K562 (cell line): ENCODE measurements around the gene ABCB6. TPM values are rescaled to one million over a fixed set of nuclear protein-coding genes. Genes with fewer than 3 reads are reported as not detected.

Experiments used
- ATAC-seq: fragments of 200-7000 bp; cut with Tn5 transposase; 3 replicates; pipeline ENCODE4 v1.9.1; 2020; ENCODE audit warnings: moderate library complexity
- BruUV-seq: library from RNA; stranded (reverse); fragments of 400-500 nt; replicated peaks from 2 replicates; lab custom pipeline; 2021; lab: Mats Ljungman, UMichigan
- CTCF ChIA-PET: fragments of 300-600 bp; formaldehyde crosslinking; extraction: SDS; loops from one replicate; lab custom pipeline; 2021; ENCODE audit warnings: low intra/inter-chr PET ratio; lab: Yijun Ruan, JAX
- POLR2A ChIA-PET: fragments of 300-600, 350-650 bp; sonication (Branson Sonifier 250); formaldehyde crosslinking; extraction: SDS; loops from one replicate; lab custom pipeline; 2021; ENCODE audit warnings: antibody characterized with exemption, inconsistent platforms; lab: Yijun Ruan, JAX
- DNase-seq, 4 experiments: peaks; one replicate each; pipeline versions ENCODE4 v3.0.0 to v3.0.0-alpha.2; 2011 to 2018; ENCODE audit warnings: low spot score in 3 of 4, mixed read lengths in 3 of 4; ENCODE audit errors: extremely low read depth in 1 of 4
- FAIRE-seq: peaks from 2 replicates; lab custom pipeline; 2011; peaks lifted over from hg19 to GRCh38; lab: Jason Lieb, UNC
- H2AFZ ChIP-seq: 2 replicates; pipeline ENCODE4 v1.6.0; 2011; ENCODE audit warnings: low read depth, low read length, control low read depth, inconsistent platforms
- H3K27ac ChIP-seq: fragments of 200-600 bp; 3 replicates; pipeline ENCODE4 v1.8.0; 2011; ENCODE audit warnings: low read depth, mild to moderate bottlenecking, control low read depth, inconsistent platforms, low read length, moderate library complexity, mixed read lengths; ENCODE audit errors: extremely low read depth
- H3K27me3 ChIP-seq, 2 experiments: fragments of 300-600 bp in 1 of 2; 2 replicates in 1 of 2; 3 replicates in 1 of 2; pipeline versions ENCODE4 v1.6.0 to v1.8.0; 2011; ENCODE audit warnings: inconsistent platforms in 2 of 2, low read length in 2 of 2, mild to moderate bottlenecking in 1 of 2, mixed read lengths in 1 of 2, moderate library complexity in 1 of 2; ENCODE audit not compliant: control insufficient read depth in 2 of 2, insufficient read depth in 2 of 2
- H3K36me3 ChIP-seq: fragments of 300-600 bp; 3 replicates; pipeline ENCODE4 v1.8.0; 2011; ENCODE audit warnings: mild to moderate bottlenecking, low read length, inconsistent platforms; ENCODE audit not compliant: control insufficient read depth, insufficient read depth
- H3K4me1 ChIP-seq, 2 experiments: fragments of 200-600 bp in 1 of 2; replicated peaks in 1 of 2; 2 replicates in 1 of 2; 3 replicates in 1 of 2; pipeline versions ENCODE4 v1.5.1 to v1.8.0; 2011; ENCODE audit warnings: inconsistent platforms in 2 of 2, low read length in 2 of 2, mild to moderate bottlenecking in 1 of 2, mixed read lengths in 1 of 2, moderate library complexity in 1 of 2; ENCODE audit not compliant: control insufficient read depth in 2 of 2, insufficient read depth in 2 of 2
- H3K4me2 ChIP-seq: 2 replicates; pipeline ENCODE4 v1.6.1; 2011; ENCODE audit warnings: low read length, control low read depth, inconsistent platforms, mixed read lengths; ENCODE audit not compliant: insufficient read depth
- H3K4me3 ChIP-seq: fragments of 200-600 bp; sonication (generic), shearing (Covaris generic); 2 replicates; pipeline ENCODE4 v1.5.1; 2016; ENCODE audit warnings: control low read depth, inconsistent platforms
- H3K79me2 ChIP-seq: fragments of 200-600 bp; 3 replicates; pipeline ENCODE4 v1.8.0; 2011; ENCODE audit warnings: low read length, inconsistent platforms; ENCODE audit not compliant: control insufficient read depth, insufficient read depth
- H3K9ac ChIP-seq, 2 experiments: 2 replicates each; pipeline versions ENCODE4 v1.6.0 to v1.6.1; 2011; ENCODE audit warnings: low read depth in 2 of 2, low read length in 2 of 2, control low read depth in 1 of 2, inconsistent platforms in 1 of 2, mild to moderate bottlenecking in 1 of 2, mixed read lengths in 1 of 2; ENCODE audit not compliant: insufficient read depth in 1 of 2
- H3K9me1 ChIP-seq: one replicate; pipeline ENCODE4 v1.6.0; 2011; ENCODE audit warnings: inconsistent platforms, mild to moderate bottlenecking, low read length, moderate library complexity; ENCODE audit not compliant: control insufficient read depth, insufficient read depth
- H3K9me3 ChIP-seq: replicated peaks from 2 replicates; pipeline ENCODE4 v1.5.1; 2011; ENCODE audit warnings: low read depth, low read length, inconsistent platforms; ENCODE audit not compliant: control insufficient read depth, insufficient read depth
- H4K20me1 ChIP-seq: replicated peaks from 2 replicates; pipeline ENCODE4 v1.6.1; 2011; ENCODE audit warnings: low read length, inconsistent platforms, mixed read lengths; ENCODE audit not compliant: control insufficient read depth, insufficient read depth
- ASH1L ChIP-seq: fragments of 450-650 bp; IDR thresholded peaks from 2 replicates; pipeline ENCODE4 v1.6.1; 2018; ENCODE audit warnings: borderline replicate concordance, mild to moderate bottlenecking, low read depth; ENCODE audit not compliant: partially characterized antibody
- ATF6 ChIP-seq: sonication (generic); formaldehyde crosslinking; IDR thresholded peaks from 2 replicates; pipeline ENCODE4 v1.4.0; 2020; ENCODE audit warnings: mild to moderate bottlenecking, missing genetic modification reagents
- BCOR ChIP-seq: fragments of 450-650 bp; IDR thresholded peaks from 2 replicates; pipeline ENCODE4 v1.6.1; 2016
- CGGBP1 ChIP-seq: fragments of 250-450 bp; sonication (Bioruptor Pico); IDR thresholded peaks from 2 replicates; pipeline ENCODE4 v1.9.0; 2021; ENCODE audit warnings: mild to moderate bottlenecking
- GTF2A2 ChIP-seq: IDR thresholded peaks from 2 replicates; pipeline ENCODE4 v1.6.1; 2016; ENCODE audit warnings: mild to moderate bottlenecking, missing genetic modification characterization, missing compliant biosample characterization
- MAX ChIP-seq: sonication (generic); formaldehyde crosslinking; IDR thresholded peaks from 2 replicates; pipeline ENCODE4 v1.9.0; 2022; ENCODE audit warnings: mild to moderate bottlenecking, missing genetic modification reagents
- MEIS2 ChIP-seq: fragments of 450-650 bp; IDR thresholded peaks from 2 replicates; pipeline ENCODE4 v1.6.1; 2014; ENCODE audit warnings: mild to moderate bottlenecking; ENCODE audit not compliant: partially characterized antibody
- MTF1 ChIP-seq: fragments of 250-450 bp; sonication (Bioruptor Pico); IDR thresholded peaks from 2 replicates; pipeline ENCODE4 v1.9.0; 2021; ENCODE audit warnings: moderate library complexity, mild to moderate bottlenecking, inconsistent platforms, borderline replicate concordance
- TRIM25 ChIP-seq: fragments of 450-650 bp; IDR thresholded peaks from 2 replicates; pipeline ENCODE4 v1.7.0; 2016; ENCODE audit warnings: borderline replicate concordance
- ZFP30 ChIP-seq: fragments of 250-450 bp; sonication (Bioruptor Pico); IDR thresholded peaks from 2 replicates; pipeline ENCODE4 v1.8.0; 2022; ENCODE audit warnings: moderate library complexity, mild to moderate bottlenecking, inconsistent platforms, borderline replicate concordance
- ZFPM2 ChIP-seq: fragments of 250-450 bp; sonication (Bioruptor Pico); IDR thresholded peaks from 2 replicates; pipeline ENCODE4 v1.5.1; 2022; ENCODE audit warnings: mild to moderate bottlenecking
- ZNF232 ChIP-seq: sonication (generic); formaldehyde crosslinking; IDR thresholded peaks from 2 replicates; pipeline ENCODE4 v1.8.0; 2022; ENCODE audit warnings: mild to moderate bottlenecking, missing genetic modification reagents
- ZNF24 ChIP-seq: fragments of 450-650 bp; IDR thresholded peaks from 2 replicates; pipeline ENCODE4 v1.6.1; 2016
- WGBS: fragments of 100-300 bp; shearing (Covaris generic); methylation state at CpG from one replicate; pipeline ENCODE4 v1.1.6; 2016; ENCODE audit warnings: low coverage, mixed read lengths; ENCODE audit not compliant: insufficient coverage; ENCODE audit errors: missing lambda C conversion rate; 5-methylcytosine and 5-hydroxymethylcytosine counted together
- in situ Hi-C: fragments of 300-500 bp; cut with MboI; formaldehyde crosslinking; loops from 4 replicates; pipeline ENCODE4 v1.15.0; 2018; ENCODE audit warnings: inconsistent platforms, mixed read lengths
- intact Hi-C: fragments of 100-400 bp; cut with micrococcal nuclease; formaldehyde crosslinking; loops from 2 replicates; pipeline ENCODE4 v1.14.2; 2022
- polyA plus RNA-seq, 8 experiments: library from polyadenylated mRNA; depleted of rRNA in 4 of 8; stranded (reverse) in 5 of 8; unstranded in 3 of 8; fragments of >200 nt; fragmentation: Nextera tagmentation in 2 of 8; fragmentation: Illumina TruSeq in 1 of 8; extraction: Ambion mirVana in 2 of 8; extraction: Trizol in 1 of 8; gene quantifications; 2 replicates each; pipeline versions ENCODE4 v1.2.1 to v1.2.3, GENCODE V29; 2011 to 2014; ENCODE audit warnings: inconsistent platforms in 1 of 8, missing spikeins in 1 of 8
- total RNA-seq, 7 experiments: library from RNA; depleted of rRNA in 6 of 7; stranded (reverse); fragments of >200 nt in 6 of 7; fragmentation: Illumina TruSeq in 2 of 7; extraction: Trizol in 2 of 7; gene quantifications; 2 replicates each; pipeline versions ENCODE4 v1.2.1 to v1.2.3, GENCODE V29; 2011 to 2021; ENCODE audit warnings: low replicate concordance in 1 of 7

The ABCB6 gene
- total and polyA plus RNA-seq, 9 of the 15 experiments (the other 6 are each of a cell fraction or from before 2014, with no cell fraction given): 3.7 to 29.8 (median 16.8) TPM

GRCh38 chr2:219199470-219200211 lies 19.1 kb downstream of the ABCB6 start:
- Histone ChIP-seq H3K27me3 (no peaks in the 10 kb centered on the region), H3K36me3 (no peaks in the 10 kb centered on the region), H2AFZ (no peak overlapping the region), H3K27ac (no peak overlapping the region), H3K79me2 (no peaks in the 10 kb centered on the region), H3K9me1 (no peaks in the 10 kb centered on the region), H3K4me3 (no peak overlapping the region), H3K9me3 (0 out of 2 replicates have a peak, but pooled peaks cover 2% of the 10 kb centered on the region), H4K20me1 (no peaks in the 10 kb centered on the region), H3K4me1 (no peaks in the 10 kb centered on the region), H3K4me2 (no peak overlapping the region), H3K9ac (no peak overlapping the region)
- DNase-seq (no peak), FAIRE-seq (no peak), ATAC-seq (peak; percentile 51; the same call in 1 of the 3 replicates)
- intact Hi-C loops: no loop called here
- ChIA-PET CTCF (no interaction called here), POLR2A (no interaction called here)
- 40% methylated on average over 10 of the region's 12 CpGs for WGBS
- BruUV-seq: no TSS peak
- in situ Hi-C loops: no loop called here
- TF ChIP-seq TRIM25 (no peak), ZFPM2 (CRISPR knock-in tag) (no peak), BCOR (no peak), ASH1L (no peak), ZNF232 (CRISPR knock-in tag) (no peak), ATF6 (CRISPR knock-in tag) (no peak), ZNF24 (no peak), GTF2A2 (tag) (no peak), MTF1 (CRISPR knock-in tag) (no peak), MEIS2 (no peak), ZFP30 (CRISPR knock-in tag) (no peak), MAX (CRISPR knock-in tag) (no peak), CGGBP1 (no peak)
